AG10803 (cell line): Measurements from ENCODE around the gene KCP.

Experiments
- DNase-seq: peaks from one replicate; pipeline ENCODE4 v3.0.0; 2010; ENCODE audit warnings: low read depth
- H3K4me3 ChIP-seq: 2 replicates; pipeline ENCODE4 v1.5.1; 2011; ENCODE audit warnings: mild to moderate bottlenecking, low read length, control low read depth
- CTCF ChIP-seq: conservative IDR thresholded peaks from 2 replicates; pipeline ENCODE4 v1.5.1; 2011; ENCODE audit warnings: mild to moderate bottlenecking, low read length, control low read depth, inconsistent platforms

Gene KCP

DNA sequence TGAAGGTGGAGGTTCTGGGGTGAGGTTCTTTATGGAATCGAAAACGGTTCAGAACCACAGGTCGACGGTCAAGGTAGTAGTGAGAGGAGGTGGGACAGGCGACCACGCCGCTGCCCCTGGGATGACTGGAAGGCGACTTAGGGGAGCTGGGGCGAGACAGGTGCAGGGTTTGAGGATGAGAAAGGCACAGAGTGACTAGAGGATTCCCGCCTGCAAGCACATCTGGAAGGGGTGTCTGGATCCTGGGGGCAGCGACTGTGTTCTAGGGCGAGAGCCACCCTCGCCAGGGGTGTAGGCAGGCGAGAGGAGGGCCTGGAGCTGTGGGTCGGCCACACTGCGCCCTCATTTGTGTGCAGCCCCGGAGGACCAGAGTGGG, 26.8 kb upstream of the KCP start:
- no peak for DNase-seq
- no peak overlapping the region for H3K4me3 ChIP-seq
- no peak for TF ChIP-seq CTCF

DNA sequence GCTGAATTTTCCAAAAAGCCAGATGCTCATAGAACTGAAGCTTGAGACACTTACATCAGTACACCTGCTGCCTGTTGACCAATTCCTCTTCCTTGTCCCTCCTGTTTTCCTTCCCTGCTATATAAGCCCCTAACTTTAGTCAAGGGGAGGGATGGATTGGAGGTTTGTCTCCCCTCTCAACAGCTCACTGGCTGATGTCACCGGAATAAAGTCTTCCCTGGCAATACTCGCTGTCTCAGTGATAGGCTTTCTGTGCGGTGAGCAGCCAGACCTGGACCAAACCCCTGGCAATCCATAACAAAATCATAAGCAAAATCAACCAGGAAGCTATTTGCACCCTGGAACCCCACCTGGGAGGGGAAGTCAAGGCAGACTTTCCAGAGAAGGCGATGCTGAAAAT, 26.3 kb upstream of the KCP start:
- no peak for TF ChIP-seq CTCF
- DNase-seq = no peak
- H3K4me3 ChIP-seq = no peak overlapping the region

GRCh38 chr7:128935342-128935730, 24.8 kb upstream of the KCP start:
- H3K4me3 ChIP-seq = no peak overlapping the region
- DNase-seq = no peak
- TF ChIP-seq CTCF = no peak

DNA sequence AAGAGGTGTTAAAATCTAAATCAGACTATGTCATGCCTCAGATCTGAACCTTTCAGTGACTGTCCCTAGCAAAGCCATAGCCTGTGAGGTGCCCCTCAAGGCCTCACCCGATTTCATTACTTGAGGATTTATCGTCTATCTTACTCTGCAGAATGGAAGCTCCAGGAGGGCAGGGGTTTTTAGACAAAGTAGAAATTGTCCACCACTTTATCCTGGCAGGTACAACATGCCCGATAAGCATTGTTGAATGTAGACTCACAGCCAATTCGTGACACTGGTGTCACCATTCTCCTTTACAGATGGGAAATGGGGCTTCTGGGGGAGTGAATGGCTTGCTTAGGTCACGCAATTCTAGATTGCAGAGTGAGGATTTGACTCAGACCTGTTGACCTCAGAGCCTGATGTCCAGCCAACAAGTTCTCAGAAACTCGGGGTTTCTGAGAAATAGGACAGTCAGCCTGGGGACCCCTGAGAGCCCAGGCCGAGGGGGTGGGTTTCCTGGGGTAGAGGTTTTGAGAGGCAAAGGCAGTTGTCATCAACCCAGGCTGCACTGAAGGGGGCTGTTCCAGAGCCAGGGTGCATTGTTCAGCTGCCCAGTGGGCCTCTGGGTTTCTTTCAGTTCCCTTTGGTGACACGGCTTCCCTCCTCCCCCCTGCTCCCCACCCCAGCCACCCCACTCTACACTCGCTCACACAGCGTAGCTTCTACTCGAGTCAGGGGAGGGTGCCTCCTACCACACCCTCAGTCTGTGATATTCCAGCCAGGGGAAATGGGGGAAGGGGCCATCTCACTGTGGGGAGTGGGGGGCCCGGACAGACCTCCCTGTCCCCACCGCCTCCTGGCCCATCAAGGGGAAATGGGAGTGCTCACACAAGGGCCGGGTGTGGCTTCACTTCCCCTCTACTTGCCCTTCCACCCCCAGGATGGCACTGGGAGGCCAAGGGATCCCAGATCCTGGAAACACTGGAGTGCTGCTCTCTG, 24.1 kb upstream of the KCP start:
- H3K4me3 ChIP-seq = no peak overlapping the region
- DNase-seq = no peak

DNA sequence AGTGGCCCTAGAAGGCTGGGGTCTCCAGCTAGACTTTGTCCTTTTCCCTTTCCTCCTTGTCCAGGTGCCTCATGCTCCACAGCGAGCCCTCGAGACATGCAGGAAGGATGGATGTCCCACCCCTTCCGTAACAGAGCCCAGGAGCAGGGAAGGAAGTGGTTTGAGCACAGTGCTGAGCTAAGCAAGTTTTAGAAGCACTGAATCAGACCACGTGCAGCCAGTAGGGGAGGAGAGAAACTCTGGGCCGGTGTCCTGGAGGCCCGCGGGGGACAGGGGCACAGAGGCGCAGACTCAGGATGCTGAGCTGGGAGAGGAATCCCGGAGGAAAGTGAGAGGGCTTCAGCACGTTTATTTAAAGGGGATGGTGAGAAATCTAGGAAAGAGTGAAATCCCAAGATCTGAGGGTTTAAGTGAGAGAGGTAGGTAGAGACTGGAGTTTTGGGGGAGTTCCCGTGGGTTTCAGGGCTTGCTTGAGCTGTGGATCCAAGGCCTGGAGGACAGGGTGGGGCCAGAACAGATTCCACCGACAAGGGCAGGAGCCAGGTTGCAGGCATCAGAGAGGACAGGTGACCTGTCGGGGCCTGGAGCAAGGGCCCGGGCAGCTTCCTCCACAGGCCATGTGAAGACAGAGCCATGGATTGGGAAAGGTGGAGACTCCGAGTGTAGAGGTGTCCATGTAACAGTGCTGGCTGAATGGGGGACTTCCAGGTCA, 22.8 kb upstream of the KCP start:
- no peak for DNase-seq
- no peak overlapping the region for H3K4me3 ChIP-seq
- no peak for TF ChIP-seq CTCF

More for the DNA sequence above, 24.1 kb upstream of the KCP start:
- TF ChIP-seq CTCF = no peak

- no peak overlapping the region for H3K4me3 ChIP-seq
- DNase-seq = no peak
- TF ChIP-seq CTCF = no peak
Observed at GRCh38 chr7:128932862-128933179, 22.3 kb upstream of the KCP start.
